ENCODE data around the gene FRAS1. TPM values are rescaled to one million over a fixed set of nuclear protein-coding genes. Genes with fewer than 3 reads are reported as not detected.
A peak's percentile ranks its signal among the peaks of the same experiment; 100 is the strongest.

FRAS1 gene
- total RNA-seq, 2 donors from 2014 or later = 77.0 to 78.3 TPM

GRCh38 chr4:78217557-78217956 is 160.4 kb downstream of the FRAS1 start:
- no peak overlapping the region for H3K27ac Mint-ChIP-seq
- TF ChIP-seq CTCF (conservative IDR thresholded peaks at IDR 0.05) = no peak
- no peak for DNase-seq
- no peaks in the 10 kb centered on the region for H3K27me3 ChIP-seq (ENCODE audit: control insufficient read depth, insufficient read depth, low read length, poor library complexity, severe bottlenecking)
- H3K27me3 Mint-ChIP-seq (ENCODE audit: insufficient read depth) = no peaks in the 10 kb centered on the region
- no peaks in the 10 kb centered on the region for H3K9me3 ChIP-seq (ENCODE audit: control insufficient read depth, low read length)
- no peak overlapping the region for H3K4me3 ChIP-seq (ENCODE audit: low read length)
- H3K4me3 Mint-ChIP-seq = no peak overlapping the region
- no peaks in the 10 kb centered on the region for H3K9me3 Mint-ChIP-seq
- no peaks in the 10 kb centered on the region for H3K36me3 ChIP-seq (ENCODE audit: control insufficient read depth, insufficient read depth, low read length)
- no peak overlapping the region for H3K9ac ChIP-seq (ENCODE audit: extremely low read depth, low read length, poor library complexity, severe bottlenecking)
- WGBS, 2 experiments (ENCODE audit: insufficient coverage in 1 of 2, insufficient read length in 1 of 2) = 88 to 100% methylated on average over 1 to 2 of the region's 2 CpGs
- no peak overlapping the region for H3K27ac ChIP-seq (ENCODE audit: low read depth, low read length)
- peaks cover 5% of the 10 kb centered on the region for H3K36me3 Mint-ChIP-seq (ENCODE audit: low read depth)
- H3K4me1 Mint-ChIP-seq = peaks cover 43% of the 10 kb centered on the region
- peaks cover 22% of the 10 kb centered on the region for H3K4me1 ChIP-seq (ENCODE audit: control insufficient read depth, insufficient read depth, low read length)

- H3K4me1 Mint-ChIP-seq = peaks cover 50% of the 10 kb centered on the region
These were observed 161.1 kb downstream of the FRAS1 start for GRCh38 chr4:78218260-78218659.

GRCh38 chr4:78219825-78220224 is 162.7 kb downstream of the FRAS1 start:
- no peak for DNase-seq
- Mint-ChIP-seq H3K9me3 (no peaks in the 10 kb centered on the region), H3K27me3 (ENCODE audit: insufficient read depth) (no peaks in the 10 kb centered on the region), H3K27ac (peak overlapping the region; percentile 95), H3K4me3 (peak overlapping the region; percentile 22), H3K4me1 (peaks cover 53% of the 10 kb centered on the region), H3K36me3 (ENCODE audit: low read depth) (no peaks in the 10 kb centered on the region)
- Histone ChIP-seq H3K27me3 (ENCODE audit: control insufficient read depth, insufficient read depth, low read length, poor library complexity, severe bottlenecking) (no peaks in the 10 kb centered on the region), H3K36me3 (ENCODE audit: control insufficient read depth, insufficient read depth, low read length) (no peaks in the 10 kb centered on the region), H3K4me1 (ENCODE audit: control insufficient read depth, insufficient read depth, low read length) (peaks cover 22% of the 10 kb centered on the region), H3K9ac (ENCODE audit: extremely low read depth, low read length, poor library complexity, severe bottlenecking) (peak overlapping the region; percentile 63), H3K27ac (ENCODE audit: low read depth, low read length) (peak overlapping the region; percentile 30), H3K9me3 (ENCODE audit: control insufficient read depth, low read length) (peaks cover 3% of the 10 kb centered on the region), H3K4me3 (ENCODE audit: low read length) (peak overlapping the region; percentile 36)
- 74 to 100% methylated on average over 1 to 2 of the region's 2 CpGs for WGBS, 2 experiments (ENCODE audit: insufficient coverage in 1 of 2, insufficient read length in 1 of 2)
- no peak for TF ChIP-seq CTCF (conservative IDR thresholded peaks at IDR 0.05)

More at GRCh38 chr4:78218260-78218659, 161.1 kb downstream of the FRAS1 start:
- no peaks in the 10 kb centered on the region for H3K27me3 ChIP-seq (ENCODE audit: control insufficient read depth, insufficient read depth, low read length, poor library complexity, severe bottlenecking)
- no peaks in the 10 kb centered on the region for H3K9me3 ChIP-seq (ENCODE audit: control insufficient read depth, low read length)
- 96 to 98% methylated on average over 2 of the region's 2 CpGs for WGBS, 2 experiments (ENCODE audit: insufficient coverage in 1 of 2, insufficient read length in 1 of 2)
- Mint-ChIP-seq H3K27me3 (ENCODE audit: insufficient read depth) (no peaks in the 10 kb centered on the region), H3K4me3 (no peak overlapping the region), H3K9me3 (no peaks in the 10 kb centered on the region), H3K27ac (peak overlapping the region; percentile 53), H3K36me3 (ENCODE audit: low read depth) (no peaks in the 10 kb centered on the region)
- H3K4me3 ChIP-seq (ENCODE audit: low read length) = peak overlapping the region; percentile 33
- no peak for TF ChIP-seq CTCF (conservative IDR thresholded peaks at IDR 0.05)
- H3K4me1 ChIP-seq (ENCODE audit: control insufficient read depth, insufficient read depth, low read length) = peaks cover 22% of the 10 kb centered on the region
- no peaks in the 10 kb centered on the region for H3K36me3 ChIP-seq (ENCODE audit: control insufficient read depth, insufficient read depth, low read length)
- no peak overlapping the region for H3K9ac ChIP-seq (ENCODE audit: extremely low read depth, low read length, poor library complexity, severe bottlenecking)
- H3K27ac ChIP-seq (ENCODE audit: low read depth, low read length) = no peak overlapping the region
- DNase-seq = no peak
